K562 (cell line): Measurements from ENCODE around the gene PACRG. TPM values are rescaled to one million over a fixed set of nuclear protein-coding genes. Genes with fewer than 3 reads are reported as not detected.

Source experiments
- ATAC-seq: fragments of 200-7000 bp; cut with Tn5 transposase; 3 replicates; pipeline ENCODE4 v1.9.1; 2020; ENCODE audit warnings: moderate library complexity
- BruUV-seq: library from RNA; stranded (reverse); fragments of 400-500 nt; replicated peaks from 2 replicates; lab custom pipeline; 2021; lab: Mats Ljungman, UMichigan
- CTCF ChIA-PET: fragments of 300-600 bp; formaldehyde crosslinking; extraction: SDS; loops from one replicate; lab custom pipeline; 2021; ENCODE audit warnings: low intra/inter-chr PET ratio; lab: Yijun Ruan, JAX
- POLR2A ChIA-PET: fragments of 300-600, 350-650 bp; sonication (Branson Sonifier 250); formaldehyde crosslinking; extraction: SDS; loops from one replicate; lab custom pipeline; 2021; ENCODE audit warnings: antibody characterized with exemption, inconsistent platforms; lab: Yijun Ruan, JAX
- DNase-seq, 4 experiments: peaks; one replicate each; pipeline versions ENCODE4 v3.0.0 to v3.0.0-alpha.2; 2011 to 2018; ENCODE audit warnings: low spot score in 3 of 4, mixed read lengths in 3 of 4; ENCODE audit errors: extremely low read depth in 1 of 4
- FAIRE-seq: peaks from 2 replicates; lab custom pipeline; 2011; peaks lifted over from hg19 to GRCh38; lab: Jason Lieb, UNC
- H2AFZ ChIP-seq: 2 replicates; pipeline ENCODE4 v1.6.0; 2011; ENCODE audit warnings: low read depth, low read length, control low read depth, inconsistent platforms
- H3K27ac ChIP-seq: fragments of 200-600 bp; 3 replicates; pipeline ENCODE4 v1.8.0; 2011; ENCODE audit warnings: low read depth, mild to moderate bottlenecking, control low read depth, inconsistent platforms, low read length, moderate library complexity, mixed read lengths; ENCODE audit errors: extremely low read depth
- H3K27me3 ChIP-seq, 2 experiments: fragments of 300-600 bp in 1 of 2; 2 replicates in 1 of 2; 3 replicates in 1 of 2; pipeline versions ENCODE4 v1.6.0 to v1.8.0; 2011; ENCODE audit warnings: inconsistent platforms in 2 of 2, low read length in 2 of 2, mild to moderate bottlenecking in 1 of 2, mixed read lengths in 1 of 2, moderate library complexity in 1 of 2; ENCODE audit not compliant: control insufficient read depth in 2 of 2, insufficient read depth in 2 of 2
- H3K36me3 ChIP-seq: fragments of 300-600 bp; 3 replicates; pipeline ENCODE4 v1.8.0; 2011; ENCODE audit warnings: mild to moderate bottlenecking, low read length, inconsistent platforms; ENCODE audit not compliant: control insufficient read depth, insufficient read depth
- H3K4me1 ChIP-seq, 2 experiments: fragments of 200-600 bp in 1 of 2; replicated peaks in 1 of 2; 2 replicates in 1 of 2; 3 replicates in 1 of 2; pipeline versions ENCODE4 v1.5.1 to v1.8.0; 2011; ENCODE audit warnings: inconsistent platforms in 2 of 2, low read length in 2 of 2, mild to moderate bottlenecking in 1 of 2, mixed read lengths in 1 of 2, moderate library complexity in 1 of 2; ENCODE audit not compliant: control insufficient read depth in 2 of 2, insufficient read depth in 2 of 2
- H3K4me2 ChIP-seq: 2 replicates; pipeline ENCODE4 v1.6.1; 2011; ENCODE audit warnings: low read length, control low read depth, inconsistent platforms, mixed read lengths; ENCODE audit not compliant: insufficient read depth
- H3K4me3 ChIP-seq: fragments of 200-600 bp; sonication (generic), shearing (Covaris generic); 2 replicates; pipeline ENCODE4 v1.5.1; 2016; ENCODE audit warnings: control low read depth, inconsistent platforms
- H3K79me2 ChIP-seq: fragments of 200-600 bp; 3 replicates; pipeline ENCODE4 v1.8.0; 2011; ENCODE audit warnings: low read length, inconsistent platforms; ENCODE audit not compliant: control insufficient read depth, insufficient read depth
- H3K9ac ChIP-seq, 2 experiments: 2 replicates each; pipeline versions ENCODE4 v1.6.0 to v1.6.1; 2011; ENCODE audit warnings: low read depth in 2 of 2, low read length in 2 of 2, control low read depth in 1 of 2, inconsistent platforms in 1 of 2, mild to moderate bottlenecking in 1 of 2, mixed read lengths in 1 of 2; ENCODE audit not compliant: insufficient read depth in 1 of 2
- H3K9me1 ChIP-seq: one replicate; pipeline ENCODE4 v1.6.0; 2011; ENCODE audit warnings: inconsistent platforms, mild to moderate bottlenecking, low read length, moderate library complexity; ENCODE audit not compliant: control insufficient read depth, insufficient read depth
- H3K9me3 ChIP-seq: replicated peaks from 2 replicates; pipeline ENCODE4 v1.5.1; 2011; ENCODE audit warnings: low read depth, low read length, inconsistent platforms; ENCODE audit not compliant: control insufficient read depth, insufficient read depth
- H4K20me1 ChIP-seq: replicated peaks from 2 replicates; pipeline ENCODE4 v1.6.1; 2011; ENCODE audit warnings: low read length, inconsistent platforms, mixed read lengths; ENCODE audit not compliant: control insufficient read depth, insufficient read depth
- CEBPB ChIP-seq: fragments of 450-650 bp; IDR thresholded peaks from 2 replicates; pipeline ENCODE4 v1.6.1; 2016; ENCODE audit warnings: missing genetic modification characterization, missing compliant biosample characterization
- CXXC5 ChIP-seq: fragments of 250-450 bp; sonication (Bioruptor Pico); IDR thresholded peaks from 2 replicates; pipeline ENCODE4 v1.8.0; 2022; ENCODE audit warnings: inconsistent platforms, mild to moderate bottlenecking, moderate library complexity
- NFIX ChIP-seq: fragments of 250-450 bp; sonication (Bioruptor Pico); IDR thresholded peaks from 2 replicates; pipeline ENCODE4 v1.4.0; 2020; ENCODE audit warnings: low read depth, mild to moderate bottlenecking, moderate library complexity
- ZKSCAN1 ChIP-seq: fragments of 150-350 bp; IDR thresholded peaks from 2 replicates; pipeline ENCODE4 v1.6.1; 2016; ENCODE audit warnings: low read depth, low read length
- ZNF239 ChIP-seq: fragments of 250-450 bp; sonication (Bioruptor Pico); IDR thresholded peaks from 2 replicates; pipeline ENCODE4 v1.4.0; 2020; ENCODE audit warnings: mild to moderate bottlenecking
- ZNF316 ChIP-seq: fragments of 450-650 bp; IDR thresholded peaks from 2 replicates; pipeline ENCODE4 v1.6.1; 2016
- WGBS: fragments of 100-300 bp; shearing (Covaris generic); methylation state at CpG from one replicate; pipeline ENCODE4 v1.1.6; 2016; ENCODE audit warnings: low coverage, mixed read lengths; ENCODE audit not compliant: insufficient coverage; ENCODE audit errors: missing lambda C conversion rate; 5-methylcytosine and 5-hydroxymethylcytosine counted together
- in situ Hi-C: fragments of 300-500 bp; cut with MboI; formaldehyde crosslinking; loops from 4 replicates; pipeline ENCODE4 v1.15.0; 2018; ENCODE audit warnings: inconsistent platforms, mixed read lengths
- intact Hi-C: fragments of 100-400 bp; cut with micrococcal nuclease; formaldehyde crosslinking; loops from 2 replicates; pipeline ENCODE4 v1.14.2; 2022
- polyA plus RNA-seq, 8 experiments: library from polyadenylated mRNA; depleted of rRNA in 4 of 8; stranded (reverse) in 5 of 8; unstranded in 3 of 8; fragments of >200 nt; fragmentation: Nextera tagmentation in 2 of 8; fragmentation: Illumina TruSeq in 1 of 8; extraction: Ambion mirVana in 2 of 8; extraction: Trizol in 1 of 8; gene quantifications; 2 replicates each; pipeline versions ENCODE4 v1.2.1 to v1.2.3, GENCODE V29; 2011 to 2014; ENCODE audit warnings: inconsistent platforms in 1 of 8, missing spikeins in 1 of 8
- total RNA-seq, 7 experiments: library from RNA; depleted of rRNA in 6 of 7; stranded (reverse); fragments of >200 nt in 6 of 7; fragmentation: Illumina TruSeq in 2 of 7; extraction: Trizol in 2 of 7; gene quantifications; 2 replicates each; pipeline versions ENCODE4 v1.2.1 to v1.2.3, GENCODE V29; 2011 to 2021; ENCODE audit warnings: low replicate concordance in 1 of 7

PACRG gene
- total and polyA plus RNA-seq, 9 of the 15 experiments (the other 6 are each of a cell fraction or from before 2014, with no cell fraction given), result 0.04 TPM; not detected in 8

GRCh38 chr6:163298079-163298830, 570.5 kb downstream of the PACRG start (continued):
- TF ChIP-seq NFIX (CRISPR knock-in tag) (no peak), CXXC5 (CRISPR knock-in tag) (no peak), ZNF316 (peak; percentile 63; the same call in 1 of the 2 replicates), CEBPB (tag) (peak; percentile 72)
- TF ChIP-seq, all 486 proteins: peak for 4

GRCh38 chr6:163300838-163301237, 573.1 kb downstream of the PACRG start:
- WGBS, result 2% methylated on average over 16 of the region's 17 CpGs
- DNase-seq (no peak), FAIRE-seq (no peak), ATAC-seq (no peak)
- H3K79me2 ChIP-seq, result no peaks in the 10 kb centered on the region
- no peak overlapping the region for H3K4me3 ChIP-seq
- no TSS peak for BruUV-seq
- H3K36me3 ChIP-seq, result no peaks in the 10 kb centered on the region
- H2AFZ ChIP-seq, result no peak overlapping the region
- no peaks in the 10 kb centered on the region for H3K4me1 ChIP-seq
- no peaks in the 10 kb centered on the region for H3K9me3 ChIP-seq
- CTCF ChIA-PET, result no interaction called here
- no peak overlapping the region for H3K9ac ChIP-seq
- H3K4me2 ChIP-seq, result no peak overlapping the region
- no peaks in the 10 kb centered on the region for H3K9me1 ChIP-seq
- peak; percentile 91 for TF ChIP-seq ZKSCAN1
- TF ChIP-seq ZNF239 (CRISPR knock-in tag), result no peak
- no peaks in the 10 kb centered on the region for H4K20me1 ChIP-seq
- H3K27me3 ChIP-seq, result peaks cover 11 to 43% of the 10 kb centered on the region in 2 experiments
- H3K27ac ChIP-seq, result no peak overlapping the region
- POLR2A ChIA-PET, result no interaction called here
- in situ Hi-C loops, result no loop called here
- intact Hi-C loops, result no loop called here
